Esophagus (tissue), 2 donors: Measurements from ENCODE around the gene CMTM4. TPM values are rescaled to one million over a fixed set of nuclear protein-coding genes. Genes with fewer than 3 reads are reported as not detected.

Source experiments
- H3K27ac ChIP-seq, 2 donors: one replicate each; pipeline ENCODE4 v1.5.1; 2013; ENCODE audit warnings: low read depth in 2 of 2, mild to moderate bottlenecking in 2 of 2, inconsistent platforms in 1 of 2, low read length in 1 of 2, moderate library complexity in 1 of 2
- H3K27me3 ChIP-seq, 2 donors: one replicate each; pipeline ENCODE4 v1.6.1; 2013; ENCODE audit warnings: low read length in 2 of 2, control low read depth in 1 of 2, mild to moderate bottlenecking in 1 of 2; ENCODE audit not compliant: insufficient read depth in 2 of 2, control insufficient read depth in 1 of 2
- H3K36me3 ChIP-seq, 2 donors: one replicate each; pipeline ENCODE4 v1.6.1; 2013; ENCODE audit warnings: low read length in 1 of 2; ENCODE audit not compliant: control insufficient read depth in 2 of 2, insufficient read depth in 2 of 2
- H3K4me1 ChIP-seq, 2 donors: one replicate each; pipeline ENCODE4 v1.6.1; 2013; ENCODE audit warnings: low read length in 1 of 2; ENCODE audit not compliant: control insufficient read depth in 2 of 2, insufficient read depth in 2 of 2
- H3K4me3 ChIP-seq, 2 donors: one replicate each; pipeline ENCODE4 v1.5.1; 2013; ENCODE audit warnings: low read length in 2 of 2, mild to moderate bottlenecking in 2 of 2, low read depth in 1 of 2, moderate library complexity in 1 of 2
- H3K9me3 ChIP-seq, 2 donors: one replicate each; pipeline ENCODE4 v1.6.1; 2013; ENCODE audit warnings: mild to moderate bottlenecking in 2 of 2, low read depth in 1 of 2, low read length in 1 of 2, moderate library complexity in 1 of 2; ENCODE audit not compliant: control insufficient read depth in 2 of 2, insufficient read depth in 1 of 2
- WGBS, 2 donors: extraction: QIAGEN DNeasy Blood & Tissue Kit; methylation state at CpG; one replicate each; pipeline ENCODE4 v1.1.7; 2013; 5-methylcytosine and 5-hydroxymethylcytosine counted together
- polyA plus RNA-seq, 2 donors: library from polyadenylated mRNA; stranded (reverse); fragments of 200-250 nt; gene quantifications; one replicate each; pipeline ENCODE4 v1.2.3, GENCODE V29; 2013
- donor health status: healthy with polysubstance abuse.
- donor health status: Bipolar disorder and iron deficiency.

CMTM4 gene
- polyA plus RNA-seq, 2 donors: 5.1 to 7.3 TPM

GRCh38 chr16:66578651-66579531 lies 117.7 kb downstream of the CMTM4 start, which contains the start of gene CMTM2:
TSS of gene CMTM2 (plus strand) at chr16:66579463. CDS start at chr16:66579608, 145 bp downstream.
- H3K27ac ChIP-seq: no peak within 1 kb of the TSS
- WGBS, 2 donors: 17 to 24% methylated on average over 66 to 77 of the region's 77 CpGs
- no peaks in the 10 kb centered on the region for H3K9me3 ChIP-seq
- peaks cover 4 to 11% of the 10 kb centered on the region in 2 donors for H3K4me1 ChIP-seq
- H3K36me3 ChIP-seq: no peaks in the 10 kb centered on the region
- no peaks in the 10 kb centered on the region for H3K27me3 ChIP-seq
- peak within 1 kb of the TSS; percentile 23 to 27 for H3K4me3 ChIP-seq

DNA sequence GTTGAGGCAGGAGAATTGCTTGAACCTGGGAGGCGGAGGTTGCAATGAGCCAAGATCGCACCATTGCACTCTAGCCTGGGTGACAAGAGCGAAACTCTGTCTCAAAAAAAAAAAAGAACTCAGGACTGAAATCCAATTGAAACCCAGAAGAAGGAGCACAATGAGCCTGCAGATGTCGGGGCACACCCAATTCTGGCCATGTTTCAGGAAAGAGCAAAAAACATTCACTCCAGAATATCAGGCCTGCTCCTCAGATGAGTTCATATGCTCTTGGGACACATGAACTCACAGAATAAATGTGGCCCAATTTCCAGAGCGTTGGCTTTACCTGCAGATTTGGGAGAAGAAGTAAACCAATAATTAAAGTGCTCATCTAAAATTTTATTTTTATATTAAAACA lies 120.2 kb downstream of the CMTM4 start:
- H3K9me3 ChIP-seq: no peaks in the 10 kb centered on the region
- no peak overlapping the region for H3K27ac ChIP-seq
- H3K4me1 ChIP-seq: peaks cover 4 to 11% of the 10 kb centered on the region in 2 donors
- WGBS, 2 donors: 77 to 88% methylated on average over 5 of the region's 5 CpGs
- H3K4me3 ChIP-seq: no peak overlapping the region
- H3K36me3 ChIP-seq: no peaks in the 10 kb centered on the region
- H3K27me3 ChIP-seq: no peaks in the 10 kb centered on the region

GRCh38 chr16:66575060-66575459 lies 121.5 kb downstream of the CMTM4 start:
- Histone ChIP-seq H3K9me3 (no peaks in the 10 kb centered on the region), H3K4me3 (no peak overlapping the region), H3K4me1 (peaks cover 4 to 11% of the 10 kb centered on the region in 2 donors), H3K36me3 (no peaks in the 10 kb centered on the region), H3K27me3 (no peaks in the 10 kb centered on the region), H3K27ac (no peak overlapping the region)
- 95 to 98% methylated on average over 3 of the region's 3 CpGs for WGBS, 2 donors

DNA sequence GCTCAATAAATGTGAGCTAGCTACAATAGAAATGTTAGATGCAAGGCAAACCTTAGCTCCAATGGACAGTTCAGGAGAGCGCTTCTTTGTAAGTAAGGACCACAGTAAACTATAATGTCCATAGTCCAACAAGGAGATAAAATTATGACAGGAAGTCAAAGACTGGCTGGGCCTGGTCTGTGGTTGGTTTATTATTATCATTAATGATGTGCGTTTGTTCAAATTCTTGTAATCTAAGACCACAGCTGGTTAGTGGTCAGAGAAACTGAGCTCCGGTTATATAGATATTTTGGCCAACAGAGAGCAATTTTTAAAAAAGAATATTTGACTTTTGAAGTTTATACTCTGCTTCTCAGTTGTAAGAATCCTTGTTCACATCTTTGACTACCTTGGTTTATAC lies 122.0 kb downstream of the CMTM4 start:
- 86 to 87% methylated on average over 3 of the region's 3 CpGs for WGBS, 2 donors
- Histone ChIP-seq H3K36me3 (no peaks in the 10 kb centered on the region), H3K4me3 (no peak overlapping the region), H3K4me1 (peaks cover 4 to 11% of the 10 kb centered on the region in 2 donors), H3K27ac (no peak overlapping the region), H3K9me3 (no peaks in the 10 kb centered on the region), H3K27me3 (no peaks in the 10 kb centered on the region)

DNA sequence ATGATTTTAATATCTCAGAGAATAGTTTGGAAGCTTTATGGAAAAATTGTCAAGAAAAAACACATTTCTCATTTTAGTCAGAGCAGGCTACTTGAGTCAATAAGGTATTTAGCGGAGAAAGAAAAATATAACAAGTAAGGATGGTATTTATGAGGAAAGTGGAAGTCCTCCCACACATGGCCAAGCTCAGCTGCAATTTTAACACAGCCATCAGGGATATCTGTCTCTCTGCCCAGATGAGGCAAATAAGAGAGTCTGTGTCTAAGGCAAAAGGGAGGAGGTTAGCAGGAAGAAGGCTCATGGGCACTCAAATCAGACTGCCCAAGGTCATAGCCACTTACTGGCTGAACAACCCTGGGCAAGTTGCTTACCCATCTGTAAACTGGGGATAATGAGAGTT lies 122.5 kb downstream of the CMTM4 start:
- Histone ChIP-seq H3K4me1 (peaks cover 0 to 7% of the 10 kb centered on the region in 2 donors), H3K27me3 (no peaks in the 10 kb centered on the region), H3K27ac (no peak overlapping the region), H3K4me3 (no peak overlapping the region), H3K9me3 (no peaks in the 10 kb centered on the region), H3K36me3 (no peaks in the 10 kb centered on the region)
- WGBS, 2 donors: 97 to 98% methylated on average over 1 of the region's 1 CpG

GRCh38 chr16:66572356-66572755 lies 124.2 kb downstream of the CMTM4 start:
- Histone ChIP-seq H3K4me3 (no peak overlapping the region), H3K27me3 (no peaks in the 10 kb centered on the region), H3K9me3 (no peaks in the 10 kb centered on the region), H3K36me3 (no peaks in the 10 kb centered on the region), H3K27ac (no peak overlapping the region), H3K4me1 (peaks cover 0 to 3% of the 10 kb centered on the region in 2 donors)
- 60 to 64% methylated on average over 2 of the region's 2 CpGs for WGBS, 2 donors

GRCh38 chr16:66569827-66570405 lies 126.6 kb downstream of the CMTM4 start:
- Histone ChIP-seq H3K27ac (no peak overlapping the region), H3K9me3 (no peaks in the 10 kb centered on the region), H3K4me3 (no peak overlapping the region), H3K36me3 (no peaks in the 10 kb centered on the region), H3K4me1 (no peaks in the 10 kb centered on the region), H3K27me3 (no peaks in the 10 kb centered on the region)
- 51 to 61% methylated on average over 3 of the region's 3 CpGs for WGBS, 2 donors

- Histone ChIP-seq H3K9me3 (no peaks in the 10 kb centered on the region), H3K27ac (no peak overlapping the region), H3K4me3 (no peak overlapping the region), H3K27me3 (no peaks in the 10 kb centered on the region), H3K36me3 (no peaks in the 10 kb centered on the region), H3K4me1 (no peaks in the 10 kb centered on the region)
- 96 to 100% methylated on average over 1 of the region's 1 CpG for WGBS, 2 donors
Observed at GRCh38 chr16:66569131-66569530, 127.4 kb downstream of the CMTM4 start.

DNA sequence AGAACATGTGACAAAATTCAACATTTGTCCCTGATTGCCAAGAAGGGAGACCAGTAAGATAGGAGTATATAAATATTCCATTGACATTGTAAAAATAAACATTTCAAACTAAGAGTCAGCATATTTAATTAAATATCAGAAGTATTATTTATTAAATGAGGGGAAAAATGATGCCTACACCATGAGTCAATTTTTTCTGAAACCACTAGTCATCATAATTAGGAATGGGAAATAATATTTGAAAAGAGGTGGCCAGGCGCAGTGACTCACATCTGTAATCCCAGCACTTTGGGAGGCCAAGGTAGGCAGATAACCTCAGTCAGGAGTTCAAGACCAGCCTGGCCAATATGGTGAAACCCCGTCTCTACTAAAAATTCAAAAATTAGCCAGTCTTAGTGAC lies 128.2 kb downstream of the CMTM4 start:
- Histone ChIP-seq H3K9me3 (no peaks in the 10 kb centered on the region), H3K4me1 (no peaks in the 10 kb centered on the region), H3K4me3 (no peak overlapping the region), H3K27me3 (no peaks in the 10 kb centered on the region), H3K36me3 (no peaks in the 10 kb centered on the region), H3K27ac (no peak overlapping the region)
- WGBS, 2 donors: 94 to 97% methylated on average over 2 of the region's 2 CpGs
